ENCODE results near the gene DENND10. TPM values are rescaled to one million over a fixed set of nuclear protein-coding genes. Genes with fewer than 3 reads are reported as not detected.
"Not testable (repeated sequence)": the region's sequence is repeated elsewhere in the genome, so short reads cannot be mapped to it uniquely, and the experiment has no call there.

DENND10 gene
- polyA plus RNA-seq, 2 donors: 20.4 to 26.2 TPM

GRCh38 chr10:119177708-119178371 lies 73.9 kb downstream of the DENND10 start:
- Histone ChIP-seq H3K4me3 (ENCODE audit: low read depth in 1 of 2, low read length in 2 of 2) (peak overlapping the region; percentile 72 to 75), H3K36me3 (ENCODE audit: control insufficient read depth in 2 of 2, insufficient read depth in 2 of 2, low read length in 1 of 2) (peaks cover 0 to 4% of the 10 kb centered on the region in 2 donors), H3K27ac (ENCODE audit: low read depth in 2 of 2, low read length in 1 of 2) (peak overlapping the region; percentile 85 to 96), H3K4me1 (ENCODE audit: control insufficient read depth in 2 of 2, insufficient read depth in 2 of 2, low read length in 1 of 2) (peaks cover 2 to 4% of the 10 kb centered on the region in 2 donors), H3K9me3 (ENCODE audit: control insufficient read depth in 2 of 2, insufficient read depth in 1 of 2, low read depth in 1 of 2, low read length in 1 of 2) (no peaks in the 10 kb centered on the region), H3K27me3 (ENCODE audit: control insufficient read depth in 1 of 2, insufficient read depth in 2 of 2, low read length in 2 of 2) (no peaks in the 10 kb centered on the region)
- 12 to 17% methylated on average over 21 of the region's 21 CpGs for WGBS, 2 donors

- 0% methylated on average over 42 to 45 of the region's 45 CpGs for WGBS, 2 donors
- peaks cover 0 to 4% of the 10 kb centered on the region in 2 donors for H3K36me3 ChIP-seq (ENCODE audit: control insufficient read depth in 2 of 2, insufficient read depth in 2 of 2, low read length in 1 of 2)
- H3K9me3 ChIP-seq (ENCODE audit: control insufficient read depth in 2 of 2, insufficient read depth in 1 of 2, low read depth in 1 of 2, low read length in 1 of 2): no peaks in the 10 kb centered on the region
- H3K4me3 ChIP-seq (ENCODE audit: low read depth in 1 of 2, low read length in 2 of 2): peak within 1 kb of the TSS; percentile 72 to 75
- peak within 1 kb of the TSS; percentile 85 to 96 for H3K27ac ChIP-seq (ENCODE audit: low read depth in 2 of 2, low read length in 1 of 2)
- peaks cover 2 to 4% of the 10 kb centered on the region in 2 donors for H3K4me1 ChIP-seq (ENCODE audit: control insufficient read depth in 2 of 2, insufficient read depth in 2 of 2, low read length in 1 of 2)
- H3K27me3 ChIP-seq (ENCODE audit: control insufficient read depth in 1 of 2, insufficient read depth in 2 of 2, low read length in 2 of 2): no peaks in the 10 kb centered on the region
These were observed 74.6 kb downstream of the DENND10 start, which contains the start of gene PRDX3 for GRCh38 chr10:119178372-119179119. Gene PRDX3, minus strand, starts transcription at chr10:119178812. Its CDS starts 22 bp downstream, at chr10:119178790.

GRCh38 chr10:119180850-119181400 lies 77.0 kb downstream of the DENND10 start:
- H3K27me3 ChIP-seq (ENCODE audit: control insufficient read depth in 1 of 2, insufficient read depth in 2 of 2, low read length in 2 of 2): not testable (repeated sequence)

GRCh38 chr10:119183664-119184412 lies 79.9 kb downstream of the DENND10 start:
- WGBS, 2 donors: 66 to 69% methylated on average over 9 of the region's 9 CpGs
- Histone ChIP-seq H3K4me1 (ENCODE audit: control insufficient read depth in 2 of 2, insufficient read depth in 2 of 2, low read length in 1 of 2) (no peaks in the 10 kb centered on the region), H3K36me3 (ENCODE audit: control insufficient read depth in 2 of 2, insufficient read depth in 2 of 2, low read length in 1 of 2) (no peaks in the 10 kb centered on the region), H3K27ac (ENCODE audit: low read depth in 2 of 2, low read length in 1 of 2) (no peak overlapping the region), H3K4me3 (ENCODE audit: low read depth in 1 of 2, low read length in 2 of 2) (no peak overlapping the region), H3K27me3 (ENCODE audit: control insufficient read depth in 1 of 2, insufficient read depth in 2 of 2, low read length in 2 of 2) (no peaks in the 10 kb centered on the region), H3K9me3 (ENCODE audit: control insufficient read depth in 2 of 2, insufficient read depth in 1 of 2, low read depth in 1 of 2, low read length in 1 of 2) (no peaks in the 10 kb centered on the region)

More at GRCh38 chr10:119180850-119181400, 77.0 kb downstream of the DENND10 start:
- H3K4me3 ChIP-seq (ENCODE audit: low read depth in 1 of 2, low read length in 2 of 2); H3K27ac ChIP-seq (ENCODE audit: low read depth in 2 of 2, low read length in 1 of 2); H3K9me3 ChIP-seq (ENCODE audit: control insufficient read depth in 2 of 2, insufficient read depth in 1 of 2, low read depth in 1 of 2, low read length in 1 of 2); H3K36me3 ChIP-seq (ENCODE audit: control insufficient read depth in 2 of 2, insufficient read depth in 2 of 2, low read length in 1 of 2); H3K4me1 ChIP-seq (ENCODE audit: control insufficient read depth in 2 of 2, insufficient read depth in 2 of 2, low read length in 1 of 2): not testable (repeated sequence)
- 95 to 96% methylated on average over 7 of the region's 7 CpGs for WGBS, 2 donors

Other genes starting within 250 kb of the DENND10 start
- 1 to 10 TPM; 1.1 to 1.3 TPM for gene NANOS1, start 74.4 kb upstream of the DENND10 start, polyA plus RNA-seq
- 10 to 100 TPM; 32.3 to 51.0 TPM for gene EIF3A, start 23.3 kb upstream of the DENND10 start, polyA plus RNA-seq
- gene SFXN4, start 61.6 kb downstream of the DENND10 start, polyA plus RNA-seq: 10 to 100 TPM; 20.8 to 22.7 TPM
- gene PRDX3, start 74.7 kb downstream of the DENND10 start, polyA plus RNA-seq: 10 to 100 TPM; 40.8 to 82.2 TPM
- 1 to 10 TPM; 3.1 to 5.2 TPM for gene GRK5, start 103.5 kb downstream of the DENND10 start, polyA plus RNA-seq

Data from esophagus (tissue), 2 donors.